Measurements from ENCODE around the gene AP1G1.

DNA sequence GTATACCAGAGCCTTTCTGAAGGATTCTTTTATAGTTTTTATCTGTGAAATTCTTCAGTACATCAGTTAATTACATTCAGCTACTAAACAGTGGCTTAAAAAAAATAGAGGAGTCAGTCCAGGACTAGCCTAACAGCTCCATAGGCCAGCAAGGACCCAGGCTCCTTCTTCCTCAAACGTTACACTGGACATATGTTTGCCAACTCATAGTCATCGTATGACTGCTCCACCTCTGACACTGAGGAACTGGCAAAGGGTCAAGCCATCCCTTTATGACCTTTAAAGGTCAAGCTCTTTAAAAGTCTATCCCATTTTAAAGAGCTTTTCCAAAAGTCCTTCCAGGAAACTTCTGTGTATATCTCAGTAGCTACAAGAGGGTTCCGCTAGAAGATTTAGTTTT is 120.8 kb downstream of the AP1G1 start:
- TF ChIP-seq, protein P1, sequence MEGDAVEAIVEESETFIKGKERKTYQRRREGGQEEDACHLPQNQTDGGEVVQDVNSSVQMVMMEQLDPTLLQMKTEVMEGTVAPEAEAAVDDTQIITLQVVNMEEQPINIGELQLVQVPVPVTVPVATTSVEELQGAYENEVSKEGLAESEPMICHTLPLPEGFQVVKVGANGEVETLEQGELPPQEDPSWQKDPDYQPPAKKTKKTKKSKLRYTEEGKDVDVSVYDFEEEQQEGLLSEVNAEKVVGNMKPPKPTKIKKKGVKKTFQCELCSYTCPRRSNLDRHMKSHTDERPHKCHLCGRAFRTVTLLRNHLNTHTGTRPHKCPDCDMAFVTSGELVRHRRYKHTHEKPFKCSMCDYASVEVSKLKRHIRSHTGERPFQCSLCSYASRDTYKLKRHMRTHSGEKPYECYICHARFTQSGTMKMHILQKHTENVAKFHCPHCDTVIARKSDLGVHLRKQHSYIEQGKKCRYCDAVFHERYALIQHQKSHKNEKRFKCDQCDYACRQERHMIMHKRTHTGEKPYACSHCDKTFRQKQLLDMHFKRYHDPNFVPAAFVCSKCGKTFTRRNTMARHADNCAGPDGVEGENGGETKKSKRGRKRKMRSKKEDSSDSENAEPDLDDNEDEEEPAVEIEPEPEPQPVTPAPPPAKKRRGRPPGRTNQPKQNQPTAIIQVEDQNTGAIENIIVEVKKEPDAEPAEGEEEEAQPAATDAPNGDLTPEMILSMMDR (IDR thresholded peaks at IDR 0.05; ENCODE audit: low read depth, low read length, poor library complexity, severe bottlenecking) = no peak
- no peak for TF ChIP-seq EZH2phosphoT487 (IDR thresholded peaks at IDR 0.05; ENCODE audit: borderline replicate concordance, low read length)
